SU-DHL-6 (cell line): ENCODE data around the gene GAGE12E.
"Not testable (repeated sequence)": the region's sequence is repeated elsewhere in the genome, so short reads cannot be mapped to it uniquely, and the experiment has no call there.

Experiments used
- EZH2phosphoT487 ChIP-seq: fragments of 200-600 bp; sonication (generic), shearing (Covaris generic); conservative IDR thresholded peaks from 2 replicates; pipeline ENCODE4 v1.6.1; 2018; ENCODE audit warnings: mild to moderate bottlenecking, antibody characterized with exemption, low read length, moderate library complexity, mixed read lengths
- TF ChIP-seq, protein P1 (sequence below): fragments of 200-600 bp; sonication (generic); IDR thresholded peaks from one replicate; pipeline ENCODE4 v1.5.1; 2017; ENCODE audit warnings: antibody characterized with exemption, mild to moderate bottlenecking, low read length, moderate library complexity; ENCODE audit not compliant: insufficient read depth, poor library complexity, severe bottlenecking

DNA sequence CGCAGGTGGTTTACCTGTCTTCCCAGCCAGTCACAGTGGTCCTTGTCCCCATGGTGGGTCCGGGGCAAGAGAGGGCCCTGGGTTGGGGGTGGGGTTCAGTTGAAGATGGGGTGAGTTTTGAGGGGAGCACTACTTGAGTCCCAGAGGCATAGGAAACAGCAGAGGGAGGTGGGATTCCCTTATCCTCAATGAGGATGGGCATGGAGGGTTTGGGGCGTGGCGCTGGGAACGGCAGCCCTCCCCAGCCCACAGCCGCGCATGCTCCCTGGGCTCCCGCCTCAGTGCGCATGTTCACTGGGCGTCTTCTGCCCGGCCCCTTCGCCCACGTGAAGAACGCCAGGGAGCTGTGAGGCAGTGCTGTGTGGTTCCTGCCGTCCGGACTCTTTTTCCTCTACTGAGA is 28.6 kb downstream of the GAGE12E start, which contains the start of gene GAGE12H:
- TF ChIP-seq, protein P1, sequence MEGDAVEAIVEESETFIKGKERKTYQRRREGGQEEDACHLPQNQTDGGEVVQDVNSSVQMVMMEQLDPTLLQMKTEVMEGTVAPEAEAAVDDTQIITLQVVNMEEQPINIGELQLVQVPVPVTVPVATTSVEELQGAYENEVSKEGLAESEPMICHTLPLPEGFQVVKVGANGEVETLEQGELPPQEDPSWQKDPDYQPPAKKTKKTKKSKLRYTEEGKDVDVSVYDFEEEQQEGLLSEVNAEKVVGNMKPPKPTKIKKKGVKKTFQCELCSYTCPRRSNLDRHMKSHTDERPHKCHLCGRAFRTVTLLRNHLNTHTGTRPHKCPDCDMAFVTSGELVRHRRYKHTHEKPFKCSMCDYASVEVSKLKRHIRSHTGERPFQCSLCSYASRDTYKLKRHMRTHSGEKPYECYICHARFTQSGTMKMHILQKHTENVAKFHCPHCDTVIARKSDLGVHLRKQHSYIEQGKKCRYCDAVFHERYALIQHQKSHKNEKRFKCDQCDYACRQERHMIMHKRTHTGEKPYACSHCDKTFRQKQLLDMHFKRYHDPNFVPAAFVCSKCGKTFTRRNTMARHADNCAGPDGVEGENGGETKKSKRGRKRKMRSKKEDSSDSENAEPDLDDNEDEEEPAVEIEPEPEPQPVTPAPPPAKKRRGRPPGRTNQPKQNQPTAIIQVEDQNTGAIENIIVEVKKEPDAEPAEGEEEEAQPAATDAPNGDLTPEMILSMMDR: not testable (repeated sequence)
- not testable (repeated sequence) for TF ChIP-seq EZH2phosphoT487
